H1 (cell line): ENCODE data around the gene F2RL2. TPM values are rescaled to one million over a fixed set of nuclear protein-coding genes. Genes with fewer than 3 reads are reported as not detected.

Experiments
- CTCF ChIA-PET: fragments of 300-600 bp; sonication (Branson Sonifier 250); formaldehyde crosslinking; loops from one replicate; lab custom pipeline; 2021; ENCODE audit not compliant: partially characterized antibody; lab: Charles Lee
- POLR2A ChIA-PET: fragments of 300-600 bp; sonication (Branson Sonifier 250); formaldehyde crosslinking; loops from one replicate; lab custom pipeline; 2021; ENCODE audit warnings: inconsistent platforms; ENCODE audit not compliant: partially characterized antibody; lab: Charles Lee
- DNase-seq, 2 experiments: peaks; one replicate each; pipeline versions ENCODE4 v3.0.0 to v3.0.0-alpha.2; 2010 to 2022; ENCODE audit warnings: low spot score in 2 of 2, low read depth in 1 of 2, mixed read lengths in 1 of 2
- FAIRE-seq: peaks from 2 replicates; lab custom pipeline; 2011; peaks lifted over from hg19 to GRCh38; lab: Jason Lieb, UNC
- H2AFZ ChIP-seq: 2 replicates; pipeline ENCODE4 v1.8.1; 2012; ENCODE audit warnings: low read length, inconsistent platforms
- H2AK5ac ChIP-seq: 2 replicates; pipeline ENCODE4 v1.6.1; 2013; ENCODE audit warnings: low read depth, low read length
- H2BK120ac ChIP-seq: replicated peaks from 2 replicates; pipeline ENCODE3; 2013; ENCODE audit warnings: low read depth, low read length, inconsistent platforms
- H2BK12ac ChIP-seq: 2 replicates; pipeline ENCODE4 v1.6.1; 2013; ENCODE audit warnings: low read depth, low read length
- H2BK15ac ChIP-seq: 2 replicates; pipeline ENCODE4 v1.6.1; 2013; ENCODE audit warnings: low read length
- H2BK20ac ChIP-seq: 2 replicates; pipeline ENCODE4 v1.6.1; 2013; ENCODE audit warnings: low read length
- H2BK5ac ChIP-seq: 2 replicates; pipeline ENCODE4 v1.6.1; 2013; ENCODE audit warnings: low read depth, low read length
- H3K14ac ChIP-seq: 2 replicates; pipeline ENCODE4 v1.6.1; 2013; ENCODE audit warnings: inconsistent platforms; ENCODE audit not compliant: insufficient read length
- H3K18ac ChIP-seq: 2 replicates; pipeline ENCODE4 v1.6.1; 2013; ENCODE audit warnings: low read length; ENCODE audit errors: extremely low read depth
- H3K23ac ChIP-seq: 2 replicates; pipeline ENCODE4 v1.6.1; 2013; ENCODE audit warnings: inconsistent platforms; ENCODE audit not compliant: insufficient read length
- H3K23me2 ChIP-seq: 2 replicates; pipeline ENCODE4 v1.6.1; 2013; ENCODE audit warnings: low read depth, low read length
- H3K27ac ChIP-seq: 2 replicates; pipeline ENCODE4 v1.6.1; 2011; ENCODE audit warnings: low read depth, low read length, inconsistent platforms
- H3K27me3 ChIP-seq, 4 experiments: replicated peaks in 1 of 4; 1 replicate in 1 of 4; 2 replicates in 3 of 4; pipeline versions ENCODE4 v1.6.1 to v1.8.1; 2011 to 2013; ENCODE audit warnings: low read length in 3 of 4, mild to moderate bottlenecking in 3 of 4, inconsistent platforms in 2 of 4, mixed read lengths in 2 of 4, moderate library complexity in 1 of 4; ENCODE audit not compliant: control insufficient read depth in 3 of 4, insufficient read depth in 3 of 4; ENCODE audit errors: extremely low read depth in 1 of 4
- H3K36me3 ChIP-seq, 4 experiments: 2 replicates each; pipeline versions ENCODE4 v1.6.1 to v1.8.1; 2011 to 2013; ENCODE audit warnings: mild to moderate bottlenecking in 4 of 4, low read length in 3 of 4, moderate library complexity in 2 of 4, control low read depth in 1 of 4, inconsistent platforms in 1 of 4; ENCODE audit not compliant: insufficient read depth in 4 of 4, control insufficient read depth in 2 of 4
- H3K4ac ChIP-seq: replicated peaks from 2 replicates; pipeline ENCODE3; 2013; ENCODE audit warnings: low read length, low read depth, mixed read lengths, inconsistent platforms; ENCODE audit not compliant: insufficient read length
- H3K4me1 ChIP-seq, 4 experiments: replicated peaks in 1 of 4; 1 replicate in 1 of 4; 2 replicates in 3 of 4; pipeline versions ENCODE4 v1.6.1 to v1.8.1; 2011 to 2013; ENCODE audit warnings: low read length in 3 of 4, inconsistent platforms in 2 of 4, mixed read lengths in 1 of 4; ENCODE audit not compliant: insufficient read depth in 4 of 4, control insufficient read depth in 3 of 4
- H3K4me2 ChIP-seq, 2 experiments: 2 replicates each; pipeline versions ENCODE4 v1.6.1 to v1.8.1; 2011 to 2013; ENCODE audit warnings: low read depth in 2 of 2, low read length in 2 of 2, control low read depth in 1 of 2, inconsistent platforms in 1 of 2, mild to moderate bottlenecking in 1 of 2; ENCODE audit not compliant: insufficient read depth in 1 of 2
- H3K4me3 ChIP-seq, 4 experiments: fragments of 200-600, 300-600 bp in 1 of 4; sonication (generic), shearing (Covaris generic), sonication (Bioruptor Twin) in 1 of 4; 2 replicates each; pipeline versions ENCODE4 v1.5.1 to v1.8.1; 2011 to 2016; ENCODE audit warnings: low read length in 4 of 4, low read depth in 3 of 4, control low read depth in 2 of 4, inconsistent platforms in 2 of 4, mild to moderate bottlenecking in 2 of 4, mixed read lengths in 1 of 4, moderate library complexity in 1 of 4; ENCODE audit not compliant: insufficient read depth in 2 of 4; ENCODE audit errors: extremely low read depth in 1 of 4
- H3K56ac ChIP-seq: replicated peaks from 2 replicates; pipeline ENCODE3; 2013; ENCODE audit warnings: low read depth, mild to moderate bottlenecking, mixed read lengths, low read length, inconsistent platforms; ENCODE audit not compliant: insufficient read length
- H3K79me1 ChIP-seq: 2 replicates; pipeline ENCODE4 v1.6.1; 2013; ENCODE audit warnings: low read depth, low read length, control low read depth
- H3K79me2 ChIP-seq, 2 experiments: 2 replicates each; pipeline versions ENCODE4 v1.6.1 to v1.8.1; 2012 to 2013; ENCODE audit warnings: low read length in 2 of 2, mild to moderate bottlenecking in 2 of 2, inconsistent platforms in 1 of 2; ENCODE audit not compliant: insufficient read depth in 2 of 2, control insufficient read depth in 1 of 2
- H3K9ac ChIP-seq, 4 experiments: replicated peaks in 1 of 4; 1 replicate in 1 of 4; 2 replicates in 3 of 4; pipeline versions ENCODE4 v1.6.1 to v1.8.1; 2011 to 2013; ENCODE audit warnings: low read depth in 3 of 4, low read length in 3 of 4, control low read depth in 2 of 4, mild to moderate bottlenecking in 2 of 4, moderate library complexity in 2 of 4, inconsistent platforms in 1 of 4; ENCODE audit errors: extremely low read depth in 1 of 4
- H3K9me3 ChIP-seq, 2 experiments: 2 replicates each; pipeline versions ENCODE4 v1.6.1 to v1.8.1; 2012 to 2013; ENCODE audit warnings: mild to moderate bottlenecking in 2 of 2, moderate library complexity in 2 of 2, control low read depth in 1 of 2, inconsistent platforms in 1 of 2, low read depth in 1 of 2, low read length in 1 of 2, mixed read lengths in 1 of 2; ENCODE audit not compliant: insufficient read depth in 2 of 2
- H4K20me1 ChIP-seq, 2 experiments: replicated peaks in 1 of 2; 2 replicates each; pipeline versions ENCODE3 to v1.8.1; 2011 to 2013; ENCODE audit warnings: inconsistent platforms in 2 of 2, low read length in 2 of 2, mild to moderate bottlenecking in 1 of 2; ENCODE audit not compliant: insufficient read depth in 2 of 2, control insufficient read depth in 1 of 2
- H4K5ac ChIP-seq: 2 replicates; pipeline ENCODE4 v1.6.1; 2013; ENCODE audit warnings: low read length, low read depth, mixed read lengths, inconsistent platforms; ENCODE audit not compliant: insufficient read length
- H4K8ac ChIP-seq: 2 replicates; pipeline ENCODE4 v1.8.0; 2013; ENCODE audit warnings: mild to moderate bottlenecking, moderate library complexity, low read length, inconsistent platforms; ENCODE audit not compliant: insufficient read depth; ENCODE audit errors: extremely low read depth
- H4K91ac ChIP-seq: replicated peaks from 2 replicates; pipeline ENCODE3; 2013; ENCODE audit warnings: low read length, mixed read lengths, inconsistent platforms; ENCODE audit not compliant: insufficient read length
- SIX5 ChIP-seq: IDR thresholded peaks from 2 replicates; pipeline ENCODE4 v1.6.1; 2011; ENCODE audit warnings: mild to moderate bottlenecking, low read depth, low read length
- YY1 ChIP-seq: IDR thresholded peaks from 2 replicates; pipeline ENCODE4 v1.6.1; 2011; ENCODE audit warnings: low read depth, mild to moderate bottlenecking, low read length
- WGBS, 2 experiments: shearing (Covaris generic) in 1 of 2; methylation state at CpG; one replicate each; pipeline versions ENCODE4 v1.1.6 to v1.1.7; 2013 to 2015; ENCODE audit warnings: low lambda C conversion rate in 2 of 2, mixed read lengths in 2 of 2, inconsistent platforms in 1 of 2, low coverage in 1 of 2, missing lambda C conversion rate in 1 of 2; ENCODE audit not compliant: insufficient replicate concordance in 2 of 2, insufficient coverage in 1 of 2, insufficient read length in 1 of 2; ENCODE audit errors: extremely low coverage in 1 of 2, missing lambda C conversion rate in 1 of 2; 5-methylcytosine and 5-hydroxymethylcytosine counted together
- polyA plus RNA-seq, 7 experiments: library from polyadenylated mRNA; depleted of rRNA in 3 of 7; stranded (reverse) in 5 of 7; unstranded in 2 of 7; fragments of >200 nt in 5 of 7; fragments of 200-250 nt in 2 of 7; gene quantifications; 1 replicate in 5 of 7; 2 replicates in 1 of 7; 4 replicates in 1 of 7; pipeline versions ENCODE4 v1.2.1 to v1.2.3, GENCODE V29; 2011 to 2013; ENCODE audit warnings: missing spikeins in 2 of 7, mixed read lengths in 2 of 7
- total RNA-seq: library from RNA; stranded (reverse); fragmentation: NEBNext Ultra II Directional; extraction: Animal tissue kit (Norgen Biotek cat#: 25700); gene quantifications from 2 replicates; pipeline ENCODE4 v1.2.1, GENCODE V29; 2021

Gene F2RL2
- total and polyA plus RNA-seq, 2 of the 8 experiments (the other 6 are each of a cell fraction or from before 2014, with no cell fraction given), result 0.03 to 0.07 TPM

- H4K91ac ChIP-seq, result no peak overlapping the region
- H3K4me1 ChIP-seq, result no peaks in the 10 kb centered on the region
- no peak overlapping the region for H2BK120ac ChIP-seq
- CTCF ChIA-PET, result interaction anchor here (0.7 to 1.9 kb wide), 4 partner anchors 29 to 258 kb away, joined by 3 to 8 read pairs (median 3); no protein-coding TSS in a partner anchor
- TF ChIP-seq YY1, result no peak
- no peak for TF ChIP-seq SIX5
- H3K4ac ChIP-seq, result no peak overlapping the region
- POLR2A ChIA-PET, result no interaction called here
- peaks cover 0 to 6% (median 0%) of the 10 kb centered on the region in 4 experiments; a peak in 1 of 8 replicates for H3K36me3 ChIP-seq
- no peak overlapping the region for H4K8ac ChIP-seq
- H3K4me3 ChIP-seq, result no peak overlapping the region
- no peaks in the 10 kb centered on the region for H3K79me2 ChIP-seq
- FAIRE-seq (no peak), DNase-seq (no peak)
- H2BK20ac ChIP-seq, result no peak overlapping the region
- H3K4me2 ChIP-seq, result no peak overlapping the region
- H3K27ac ChIP-seq, result no peak overlapping the region
- H2AFZ ChIP-seq, result no peak overlapping the region
- H3K56ac ChIP-seq, result no peak overlapping the region
- H3K9me3 ChIP-seq, result no peaks in the 10 kb centered on the region
- H3K14ac ChIP-seq, result no peak overlapping the region
- no peaks in the 10 kb centered on the region for H3K27me3 ChIP-seq
- no peak overlapping the region for H2BK15ac ChIP-seq
- no peak overlapping the region for H4K5ac ChIP-seq
- H3K79me1 ChIP-seq, result no peaks in the 10 kb centered on the region
- H3K9ac ChIP-seq, result no peak overlapping the region
- 98% methylated on average over 5 of the region's 5 CpGs; no CpG with 5 or more reads in 1 of the 2 experiments for whole genome bisulfite sequencing, 2 experiments
- H3K23ac ChIP-seq, result no peak overlapping the region
- H2BK5ac ChIP-seq, result no peak overlapping the region
- H4K20me1 ChIP-seq, result peaks cover 0 to 5% of the 10 kb centered on the region in 2 experiments
- no peak overlapping the region for H3K18ac ChIP-seq
- no peaks in the 10 kb centered on the region for H3K23me2 ChIP-seq
- no peak overlapping the region for H2BK12ac ChIP-seq
- no peak overlapping the region for H2AK5ac ChIP-seq
These were observed 46.0 kb upstream of the F2RL2 start for GRCh38 chr5:76669245-76669644.
